ENCODE results near the gene ZNF564. TPM values are rescaled to one million over a fixed set of nuclear protein-coding genes. Genes with fewer than 3 reads are reported as not detected.

ZNF564 gene
- total RNA-seq, 1 donor from 2014 or later, result 11.5 TPM

DNA sequence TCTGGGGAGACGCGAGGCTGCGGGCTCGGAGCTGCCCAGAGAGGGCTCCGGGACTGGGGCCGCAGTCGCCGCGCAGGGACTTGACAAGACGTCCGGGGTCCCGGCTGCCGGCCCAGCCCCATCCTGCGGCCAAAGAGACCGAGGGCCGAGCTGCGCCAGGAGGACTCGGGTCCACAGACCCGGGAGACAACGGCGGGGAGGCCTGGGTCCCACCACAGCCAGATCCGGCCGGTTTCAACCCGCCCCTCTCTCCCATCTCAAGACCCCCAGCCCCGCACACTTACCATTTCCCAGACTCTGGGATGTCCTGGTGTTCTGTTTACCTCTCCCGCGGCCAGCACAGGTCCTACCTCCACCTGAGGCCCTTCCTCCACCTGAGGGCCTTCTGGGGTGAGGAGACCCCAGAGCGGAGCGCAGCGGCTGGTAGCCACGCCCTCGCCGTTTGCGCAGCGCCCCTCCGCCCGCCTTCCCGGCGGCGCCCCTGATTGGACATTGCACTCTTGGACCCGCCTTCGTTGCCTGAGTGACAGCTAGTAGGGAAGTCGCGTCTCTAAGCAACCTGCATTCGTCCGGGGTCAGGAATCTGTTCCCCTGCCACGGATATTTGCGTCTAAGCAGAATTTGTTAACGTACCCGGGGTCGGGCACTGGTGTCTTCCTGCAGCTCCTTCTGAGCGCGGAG is 66.8 kb downstream of the ZNF564 start, which contains the start of gene ZNF709:
TSS of gene ZNF709 (minus strand) at position 446 of the 681 bp plus-strand sequence. CDS start at position 287, 159 bp downstream.
- Histone ChIP-seq H4K20me1 (ENCODE audit: insufficient read depth, low read length) (peaks cover 14% of the 10 kb centered on the region), H3K4me2 (ENCODE audit: low read length) (peak within 1 kb of the TSS; percentile 89), H3K4me3 (ENCODE audit: insufficient read depth, low read depth, low read length) (peak within 1 kb of the TSS; percentile 89), H3K79me2 (ENCODE audit: insufficient read depth, low read length) (peaks cover 37% of the 10 kb centered on the region), H3K9ac (ENCODE audit: low read length) (peak within 1 kb of the TSS; percentile 90), H3K4me1 (ENCODE audit: insufficient read depth, low read length) (peaks cover 17% of the 10 kb centered on the region), H3K27ac (ENCODE audit: low read depth, low read length) (peak within 1 kb of the TSS; percentile 53), H2AFZ (ENCODE audit: low read depth, low read length) (peak within 1 kb of the TSS; percentile 99), H3K9me3 (ENCODE audit: insufficient read depth, low read depth, low read length) (no peaks in the 10 kb centered on the region), H3K36me3 (ENCODE audit: insufficient read depth, low read length) (no peaks in the 10 kb centered on the region), H3K27me3 (ENCODE audit: insufficient read depth, low read length) (no peaks in the 10 kb centered on the region)
- H3K27ac Mint-ChIP-seq (ENCODE audit: unreplicated experiment), result peak within 1 kb of the TSS; percentile 77
- peak; percentile 32 for FAIRE-seq
- H3K4me3 Mint-ChIP-seq (ENCODE audit: unreplicated experiment), result peak within 1 kb of the TSS; percentile 83
- H3K4me1 Mint-ChIP-seq (ENCODE audit: low read depth, unreplicated experiment), result peaks cover 8% of the 10 kb centered on the region
- no peaks in the 10 kb centered on the region for H3K27me3 Mint-ChIP-seq (ENCODE audit: low read depth, unreplicated experiment)
- peak; percentile 63 for DNase-seq (ENCODE audit: low read depth)
- peaks cover 4% of the 10 kb centered on the region for H3K9me3 Mint-ChIP-seq (ENCODE audit: unreplicated experiment)
- peaks cover 8% of the 10 kb centered on the region for H3K36me3 Mint-ChIP-seq (ENCODE audit: low read depth, unreplicated experiment)
- TF ChIP-seq, protein P1, sequence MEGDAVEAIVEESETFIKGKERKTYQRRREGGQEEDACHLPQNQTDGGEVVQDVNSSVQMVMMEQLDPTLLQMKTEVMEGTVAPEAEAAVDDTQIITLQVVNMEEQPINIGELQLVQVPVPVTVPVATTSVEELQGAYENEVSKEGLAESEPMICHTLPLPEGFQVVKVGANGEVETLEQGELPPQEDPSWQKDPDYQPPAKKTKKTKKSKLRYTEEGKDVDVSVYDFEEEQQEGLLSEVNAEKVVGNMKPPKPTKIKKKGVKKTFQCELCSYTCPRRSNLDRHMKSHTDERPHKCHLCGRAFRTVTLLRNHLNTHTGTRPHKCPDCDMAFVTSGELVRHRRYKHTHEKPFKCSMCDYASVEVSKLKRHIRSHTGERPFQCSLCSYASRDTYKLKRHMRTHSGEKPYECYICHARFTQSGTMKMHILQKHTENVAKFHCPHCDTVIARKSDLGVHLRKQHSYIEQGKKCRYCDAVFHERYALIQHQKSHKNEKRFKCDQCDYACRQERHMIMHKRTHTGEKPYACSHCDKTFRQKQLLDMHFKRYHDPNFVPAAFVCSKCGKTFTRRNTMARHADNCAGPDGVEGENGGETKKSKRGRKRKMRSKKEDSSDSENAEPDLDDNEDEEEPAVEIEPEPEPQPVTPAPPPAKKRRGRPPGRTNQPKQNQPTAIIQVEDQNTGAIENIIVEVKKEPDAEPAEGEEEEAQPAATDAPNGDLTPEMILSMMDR (IDR thresholded peaks at IDR 0.05; ENCODE audit: insufficient read depth, low read depth, low read length), result no peak
- no peak for TF ChIP-seq EZH2 (IDR thresholded peaks at IDR 0.05; ENCODE audit: insufficient read depth, low read length)

DNA sequence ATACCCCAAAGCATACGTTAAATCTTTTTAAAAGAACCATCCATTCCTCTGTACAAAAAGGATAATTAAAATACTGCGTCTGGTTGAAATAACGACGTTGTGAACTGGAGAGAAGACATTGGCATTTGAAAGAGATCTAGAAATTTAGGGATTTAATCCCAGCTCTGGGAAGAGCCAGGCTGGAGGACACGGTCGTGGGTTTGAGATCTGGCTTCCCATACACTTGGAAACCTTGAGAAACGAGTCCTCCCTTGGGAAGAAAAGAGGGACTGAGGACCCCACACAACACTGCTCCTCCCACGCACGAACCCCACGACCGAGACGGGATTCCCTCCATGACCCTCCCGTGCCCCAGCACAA is 67.3 kb downstream of the ZNF564 start:
- Mint-ChIP-seq H3K9me3 (ENCODE audit: unreplicated experiment) (peaks cover 4% of the 10 kb centered on the region), H3K36me3 (ENCODE audit: low read depth, unreplicated experiment) (peaks cover 8% of the 10 kb centered on the region), H3K4me1 (ENCODE audit: low read depth, unreplicated experiment) (peaks cover 8% of the 10 kb centered on the region), H3K4me3 (ENCODE audit: unreplicated experiment) (peak overlapping the region; percentile 83), H3K27ac (ENCODE audit: unreplicated experiment) (peak overlapping the region; percentile 8), H3K27me3 (ENCODE audit: low read depth, unreplicated experiment) (no peaks in the 10 kb centered on the region)
- TF ChIP-seq, protein P1 (IDR thresholded peaks at IDR 0.05; ENCODE audit: insufficient read depth, low read depth, low read length), result no peak
- TF ChIP-seq EZH2 (IDR thresholded peaks at IDR 0.05; ENCODE audit: insufficient read depth, low read length), result no peak
- Histone ChIP-seq H3K4me3 (ENCODE audit: insufficient read depth, low read depth, low read length) (peak overlapping the region; percentile 89), H3K4me1 (ENCODE audit: insufficient read depth, low read length) (peaks cover 17% of the 10 kb centered on the region), H4K20me1 (ENCODE audit: insufficient read depth, low read length) (peaks cover 14% of the 10 kb centered on the region), H3K9me3 (ENCODE audit: insufficient read depth, low read depth, low read length) (no peaks in the 10 kb centered on the region), H3K9ac (ENCODE audit: low read length) (peak overlapping the region; percentile 90), H2AFZ (ENCODE audit: low read depth, low read length) (peak overlapping the region; percentile 99), H3K4me2 (ENCODE audit: low read length) (peak overlapping the region; percentile 89), H3K36me3 (ENCODE audit: insufficient read depth, low read length) (no peaks in the 10 kb centered on the region), H3K79me2 (ENCODE audit: insufficient read depth, low read length) (peaks cover 40% of the 10 kb centered on the region), H3K27me3 (ENCODE audit: insufficient read depth, low read length) (no peaks in the 10 kb centered on the region), H3K27ac (ENCODE audit: low read depth, low read length) (peak overlapping the region; percentile 53)
- DNase-seq (ENCODE audit: low read depth) (no peak), FAIRE-seq (no peak)

DNA sequence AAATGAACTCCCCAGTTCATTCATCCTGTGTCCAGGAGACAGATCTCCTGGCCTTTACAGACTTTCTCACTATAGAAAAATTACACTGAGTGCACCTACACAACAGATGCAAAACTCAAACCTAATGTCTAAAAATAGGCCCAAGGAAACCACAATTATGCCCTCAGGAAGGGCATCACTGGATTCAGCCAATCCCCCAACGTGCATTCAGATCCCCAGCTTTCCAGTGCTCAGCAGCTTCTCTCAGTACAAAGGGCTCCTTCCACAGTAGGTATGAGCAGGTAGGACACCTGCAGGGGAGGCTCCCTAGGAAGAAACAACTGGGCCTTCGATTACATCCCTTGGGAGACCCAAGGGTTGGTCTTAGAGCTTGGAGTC is 68.8 kb downstream of the ZNF564 start:
- TF ChIP-seq EZH2 (IDR thresholded peaks at IDR 0.05; ENCODE audit: insufficient read depth, low read length), result no peak
- TF ChIP-seq, protein P1 (IDR thresholded peaks at IDR 0.05; ENCODE audit: insufficient read depth, low read depth, low read length), result no peak
- no peak overlapping the region for H3K9ac ChIP-seq (ENCODE audit: low read length)
- no peaks in the 10 kb centered on the region for H3K9me3 ChIP-seq (ENCODE audit: insufficient read depth, low read depth, low read length)
- peaks cover 17% of the 10 kb centered on the region for H3K4me1 ChIP-seq (ENCODE audit: insufficient read depth, low read length)
- H3K27me3 Mint-ChIP-seq (ENCODE audit: low read depth, unreplicated experiment), result no peaks in the 10 kb centered on the region
- peaks cover 47% of the 10 kb centered on the region for H3K79me2 ChIP-seq (ENCODE audit: insufficient read depth, low read length)
- H3K4me2 ChIP-seq (ENCODE audit: low read length), result peak overlapping the region; percentile 22
- no peak for DNase-seq (ENCODE audit: low read depth)
- no peak overlapping the region for H3K4me3 ChIP-seq (ENCODE audit: insufficient read depth, low read depth, low read length)
- FAIRE-seq, result no peak
- no peak overlapping the region for H3K27ac ChIP-seq (ENCODE audit: low read depth, low read length)
- no peak overlapping the region for H2AFZ ChIP-seq (ENCODE audit: low read depth, low read length)
- H3K9me3 Mint-ChIP-seq (ENCODE audit: unreplicated experiment), result peaks cover 6% of the 10 kb centered on the region
- no peaks in the 10 kb centered on the region for H3K27me3 ChIP-seq (ENCODE audit: insufficient read depth, low read length)
- H3K36me3 ChIP-seq (ENCODE audit: insufficient read depth, low read length), result no peaks in the 10 kb centered on the region
- peaks cover 8% of the 10 kb centered on the region for H3K4me1 Mint-ChIP-seq (ENCODE audit: low read depth, unreplicated experiment)
- peak overlapping the region; percentile 43 for H3K4me3 Mint-ChIP-seq (ENCODE audit: unreplicated experiment)
- H3K36me3 Mint-ChIP-seq (ENCODE audit: low read depth, unreplicated experiment), result peaks cover 12% of the 10 kb centered on the region
- peaks cover 14% of the 10 kb centered on the region for H4K20me1 ChIP-seq (ENCODE audit: insufficient read depth, low read length)
- no peak overlapping the region for H3K27ac Mint-ChIP-seq (ENCODE audit: unreplicated experiment)
